GM15510 (cell line): ENCODE results near the gene KHDC4.
A peak's percentile ranks its signal among the peaks of the same experiment; 100 is the strongest.

Experiments
- POLR2A ChIP-seq: IDR thresholded peaks from 3 replicates; pipeline ENCODE4 v1.6.1; 2011; ENCODE audit warnings: borderline replicate concordance; ENCODE audit not compliant: insufficient read length; ENCODE audit errors: extremely low read depth

Gene KHDC4

DNA sequence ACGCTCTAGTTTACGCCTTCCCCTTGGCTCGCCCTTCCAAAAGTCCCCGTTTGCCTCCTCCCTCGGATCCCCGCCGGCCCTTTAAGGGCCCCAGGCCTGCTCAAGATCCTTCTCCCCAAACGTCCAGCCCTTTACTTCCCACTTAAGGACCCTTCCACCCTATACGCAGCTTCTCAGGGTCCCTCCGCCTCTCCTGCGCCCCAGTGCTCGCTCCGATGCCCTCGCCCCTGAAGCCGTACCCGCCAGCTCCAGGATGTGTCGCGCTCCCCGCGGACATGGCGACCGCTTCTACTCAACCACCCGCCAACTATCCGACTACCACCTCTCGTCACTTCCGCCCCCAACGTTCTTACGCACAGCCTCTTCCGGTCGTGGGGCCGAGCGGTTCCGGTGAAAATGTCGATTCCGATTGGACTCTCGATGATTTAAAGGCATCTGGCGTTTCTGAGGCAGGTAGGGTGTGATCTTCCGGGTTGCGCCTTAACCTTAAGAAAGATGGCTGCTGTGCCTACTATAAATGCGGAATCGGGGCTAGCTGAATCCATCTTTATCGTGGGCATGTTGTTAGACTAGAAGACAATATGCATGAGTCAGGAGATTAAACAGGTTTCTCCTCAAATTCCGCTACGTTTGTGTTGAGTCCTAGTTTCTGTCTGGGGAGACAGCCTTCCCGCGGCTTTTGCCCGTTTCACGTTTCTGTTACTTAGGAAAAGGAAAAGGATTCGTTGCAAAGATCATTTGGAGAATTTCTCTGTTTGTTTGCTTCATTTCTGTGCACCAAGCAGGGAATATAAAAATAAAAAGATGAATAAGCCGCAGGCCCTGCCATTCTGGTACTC, at the start of gene KHDC4:
TSS of gene KHDC4 (minus strand) at position 317 of the 839 bp plus-strand sequence. CDS start at position 277, 40 bp downstream.
- peak; percentile 95 for TF ChIP-seq POLR2A

DNA sequence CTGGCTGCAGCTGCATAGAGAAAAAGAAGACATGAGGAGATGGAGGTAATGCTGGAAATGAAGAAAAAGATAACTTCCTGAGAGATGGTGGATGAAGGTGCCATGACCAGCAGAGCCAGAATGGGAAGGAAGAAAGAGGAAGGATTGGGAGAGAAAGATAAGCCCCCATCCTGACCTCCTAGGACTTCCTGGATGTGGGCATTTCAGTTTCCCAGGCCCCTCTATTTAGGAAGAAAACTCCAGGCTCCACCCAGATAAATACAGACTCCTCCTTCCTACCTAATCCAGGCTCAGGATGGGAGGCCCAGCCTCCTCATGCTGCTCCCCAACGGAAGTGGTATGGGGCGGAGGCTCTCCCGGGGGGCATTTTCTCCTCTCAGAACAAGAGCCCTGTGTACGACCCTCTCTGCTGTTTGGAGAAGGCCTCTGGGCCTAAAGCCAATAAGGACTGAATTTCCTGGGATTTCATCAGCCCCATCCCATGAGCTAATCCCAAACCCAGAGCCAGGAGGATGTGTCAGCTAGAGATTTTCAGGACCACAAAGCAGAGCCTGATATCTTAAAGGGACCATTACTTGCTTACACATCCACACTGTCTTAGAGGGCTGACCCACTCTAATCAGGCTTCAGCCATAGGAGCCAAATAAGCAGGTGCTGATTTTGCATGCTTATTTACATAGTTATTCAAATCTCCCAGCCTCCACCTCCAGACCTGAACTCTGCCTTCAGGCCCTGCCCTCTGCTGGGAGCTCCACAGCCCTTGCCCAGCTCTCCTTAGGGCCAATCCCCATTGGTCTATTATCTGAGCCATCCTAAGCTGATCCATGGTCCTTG, 49.2 kb upstream of the KHDC4 start:
- TF ChIP-seq POLR2A, result peak; percentile 27

DNA sequence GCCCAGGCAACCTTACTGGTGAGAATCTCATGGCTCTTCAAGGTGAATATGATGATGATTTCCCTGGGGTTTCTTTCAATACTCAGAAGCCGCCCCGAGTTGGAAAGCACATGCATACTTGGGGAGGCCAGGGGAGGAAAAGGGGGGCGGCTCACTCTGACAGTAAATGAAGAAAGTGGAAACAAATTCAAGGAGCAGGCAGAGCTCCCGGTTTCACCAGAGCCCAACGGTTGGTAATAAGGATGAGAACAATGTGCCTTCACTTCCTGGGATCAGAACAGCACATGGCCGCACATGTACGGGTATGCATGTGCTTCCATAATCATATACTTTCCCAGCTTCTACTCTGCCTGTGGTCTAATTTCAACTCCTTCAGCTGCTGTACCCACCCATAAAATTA, 47.9 kb upstream of the KHDC4 start:
- no peak for TF ChIP-seq POLR2A

DNA sequence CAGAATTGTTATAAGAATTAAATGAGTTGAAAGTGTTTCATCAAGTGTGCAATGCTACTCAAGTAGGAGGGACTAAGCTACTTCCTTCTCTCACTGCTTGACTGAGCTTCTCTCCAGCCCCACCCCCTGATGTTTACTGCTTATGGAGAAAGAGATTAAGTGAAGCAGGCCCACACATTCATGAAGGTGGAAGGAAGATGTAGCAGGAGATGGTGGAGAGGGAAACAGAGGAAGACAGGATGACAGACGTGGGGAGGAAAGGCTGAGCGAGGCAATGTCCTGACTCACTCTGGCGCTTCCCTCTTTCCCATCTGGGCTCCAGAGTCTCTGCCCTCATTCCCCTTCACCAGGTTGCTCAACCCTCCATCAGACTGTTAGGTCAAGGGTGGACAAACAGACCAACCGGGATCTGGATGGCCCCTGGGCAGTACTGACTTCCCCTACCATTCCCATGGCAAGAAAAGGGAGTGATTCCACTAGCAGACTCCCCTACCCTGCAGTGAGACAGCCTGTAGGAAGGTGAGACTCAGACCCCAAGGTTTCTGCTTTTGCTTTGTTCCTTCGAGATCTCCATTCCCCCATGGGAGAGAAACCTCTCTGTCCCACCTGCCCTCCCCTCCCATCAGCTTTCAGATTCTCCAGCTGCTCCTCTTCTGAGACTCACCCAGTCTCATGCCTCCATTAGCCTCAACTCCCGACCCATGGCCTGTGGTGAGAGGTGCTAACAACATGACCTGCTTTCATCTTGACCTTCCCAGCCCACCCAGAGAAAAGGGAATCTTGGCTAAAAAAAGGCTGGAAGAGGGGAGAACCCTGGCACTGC, 47.3 kb upstream of the KHDC4 start:
- TF ChIP-seq POLR2A, result peak; percentile 24

DNA sequence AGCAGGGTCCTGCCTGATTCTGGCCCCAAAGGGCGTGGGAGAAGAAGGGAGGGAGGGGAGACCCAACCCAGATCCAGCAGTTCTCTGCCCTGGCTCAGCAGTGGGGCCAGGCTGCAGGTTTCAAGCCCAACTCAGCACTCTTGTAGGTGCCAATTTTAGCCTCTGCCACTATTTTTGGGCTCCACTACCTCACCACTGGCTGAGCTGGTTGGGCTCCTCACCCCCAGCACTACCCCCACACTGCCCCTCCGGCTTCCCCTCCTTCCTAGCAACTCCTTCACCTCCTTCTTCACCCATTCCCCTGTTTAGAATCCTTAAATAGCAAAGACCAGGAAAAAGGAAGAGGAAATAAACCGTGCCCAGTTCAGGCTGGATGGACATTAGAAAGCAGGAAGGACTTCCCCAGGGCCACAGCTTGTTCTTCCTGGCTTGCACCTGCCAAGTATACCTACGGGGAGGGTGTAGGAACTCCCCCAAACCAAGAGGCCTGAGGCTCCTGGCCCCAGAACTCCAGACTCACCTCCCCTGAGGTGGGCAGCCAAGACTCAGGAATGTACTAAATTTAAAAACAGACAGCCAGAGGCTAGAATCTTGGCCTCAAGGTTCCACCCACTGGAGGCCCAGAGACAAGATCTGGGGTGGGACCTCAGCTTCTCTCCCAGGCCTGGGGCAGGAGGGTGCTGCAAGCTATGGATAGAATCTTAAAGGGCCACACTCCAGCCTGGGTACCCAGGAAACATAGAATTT, 45.6 kb upstream of the KHDC4 start:
- peak; percentile 19 for TF ChIP-seq POLR2A

DNA sequence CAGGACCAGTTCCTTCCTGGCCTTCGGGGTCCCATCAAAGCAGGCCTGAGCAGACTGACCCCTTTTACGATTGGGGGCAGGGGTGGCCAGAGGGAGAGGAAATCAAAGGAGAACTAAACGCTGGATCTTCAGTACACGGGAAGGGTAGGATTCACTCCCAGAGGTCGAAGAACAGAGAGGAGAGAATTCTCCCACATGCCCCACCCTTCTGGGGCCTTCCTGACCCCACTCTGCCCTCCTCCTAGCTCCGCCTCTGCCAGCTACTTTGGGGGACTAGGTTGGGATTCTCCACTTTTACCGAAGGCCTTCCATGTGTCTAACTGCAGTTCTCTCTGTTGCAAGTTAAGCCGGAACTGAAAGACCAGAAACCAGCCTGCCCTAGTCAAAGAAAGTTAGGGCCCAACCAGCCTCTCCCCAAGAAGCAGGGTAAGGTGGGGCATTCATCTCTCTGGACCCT, 44.8 kb upstream of the KHDC4 start:
- TF ChIP-seq POLR2A, result no peak

DNA sequence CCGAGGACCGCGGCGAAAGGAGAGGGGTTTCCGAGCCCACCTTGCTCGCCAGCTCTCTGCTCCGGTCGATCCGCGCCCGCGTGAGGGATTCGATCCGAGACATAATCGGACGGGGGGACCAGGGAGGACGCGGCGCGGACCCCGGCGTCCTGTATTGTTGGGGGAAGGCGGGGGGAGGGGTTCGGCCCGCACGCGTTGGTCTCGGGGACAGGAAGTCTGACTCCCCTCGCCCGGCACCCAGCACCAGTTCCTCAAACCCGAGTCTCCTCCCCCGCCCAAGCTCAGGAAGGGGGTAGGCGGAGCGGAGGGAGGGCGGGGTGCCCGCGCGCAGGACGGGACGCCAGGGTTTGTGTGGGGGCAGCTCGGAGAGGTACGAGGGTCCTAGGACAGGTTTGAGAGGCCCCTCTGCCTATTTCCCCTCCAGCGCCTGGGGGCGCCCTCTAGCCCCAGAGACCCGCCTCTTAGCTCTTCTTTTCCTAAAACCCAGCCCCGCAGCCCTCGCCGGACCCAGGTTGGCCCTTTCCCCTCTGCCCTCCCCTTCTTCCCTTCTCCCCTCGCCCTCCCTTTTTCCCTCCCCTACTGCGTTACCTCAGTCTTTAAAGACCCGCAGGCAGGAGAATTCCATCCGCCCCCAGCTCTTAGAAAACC, 44.2 kb upstream of the KHDC4 start, which contains the start of gene ARHGEF2:
TSS of gene ARHGEF2 (minus strand) at position 223 of the 648 bp plus-strand sequence. CDS start at position 103, 120 bp downstream.
- peak; percentile 82 for TF ChIP-seq POLR2A

DNA sequence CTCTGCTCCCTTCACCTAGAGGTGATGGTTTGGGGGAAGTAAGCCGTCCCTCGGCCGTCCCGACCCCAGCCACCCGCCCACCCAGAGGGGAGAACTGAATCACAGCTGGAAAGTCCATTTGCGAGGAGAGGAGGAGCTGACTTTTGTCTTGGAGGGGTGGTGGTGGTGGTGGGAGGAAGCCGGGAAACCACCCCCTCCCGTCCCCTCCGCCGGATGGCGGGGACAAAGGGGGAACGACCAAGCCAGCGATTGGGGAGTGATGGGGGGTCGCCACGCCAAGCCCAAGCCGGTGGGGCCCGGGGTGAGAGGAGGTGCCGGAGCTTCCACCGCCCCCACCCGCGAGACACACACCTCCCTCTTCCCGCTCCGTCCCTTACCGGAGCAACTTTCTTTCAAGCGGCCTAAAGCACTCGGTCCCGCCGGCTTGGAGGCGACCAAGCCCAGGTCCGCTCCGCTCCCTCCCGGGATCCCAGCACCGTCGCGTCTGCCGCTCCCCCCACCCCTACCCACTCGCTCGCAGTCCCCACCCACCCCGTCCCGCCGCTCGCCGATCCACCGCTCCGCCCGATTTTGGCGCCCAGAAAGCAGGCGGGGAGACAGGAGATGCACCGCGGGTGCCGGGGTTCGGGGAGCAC, 43.6 kb upstream of the KHDC4 start:
- no peak for TF ChIP-seq POLR2A

DNA sequence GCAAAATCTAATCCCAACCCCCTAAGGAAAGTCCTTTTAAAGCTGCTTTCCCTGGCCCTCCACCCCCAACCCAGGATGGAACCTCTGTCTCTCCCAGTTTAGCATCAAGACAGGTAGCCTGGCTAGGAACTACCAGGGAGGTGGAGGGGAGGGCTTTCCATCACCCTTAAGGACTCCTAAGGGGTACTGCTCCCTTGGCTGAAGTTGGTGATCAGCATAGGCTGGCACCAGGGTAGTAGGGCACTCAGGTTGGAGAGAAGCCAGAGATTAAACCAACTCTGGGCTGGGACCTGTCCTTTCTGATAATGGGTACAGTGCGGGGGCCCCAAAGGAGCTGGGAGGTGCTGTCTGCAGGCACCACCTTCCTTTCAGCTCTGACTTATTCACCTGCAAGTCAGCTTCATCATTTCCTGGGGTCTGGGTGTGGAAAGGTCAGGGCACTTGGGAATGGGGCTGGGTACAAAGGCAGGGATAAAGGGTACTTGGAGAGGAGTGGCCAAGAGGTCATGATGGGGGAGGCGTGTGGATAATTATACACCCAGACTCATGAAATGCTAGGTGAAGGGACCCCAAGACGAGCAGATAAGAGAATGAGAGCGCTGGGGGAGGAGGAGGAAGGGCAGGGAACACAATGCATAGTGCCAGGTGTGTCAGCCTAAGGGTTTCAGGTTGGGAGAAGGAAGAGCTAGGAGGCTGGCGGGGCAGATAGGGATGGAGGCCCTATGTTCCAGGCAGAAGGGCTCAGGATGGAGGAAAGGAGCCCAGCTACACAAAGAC, 42.9 kb upstream of the KHDC4 start:
- TF ChIP-seq POLR2A, result no peak

DNA sequence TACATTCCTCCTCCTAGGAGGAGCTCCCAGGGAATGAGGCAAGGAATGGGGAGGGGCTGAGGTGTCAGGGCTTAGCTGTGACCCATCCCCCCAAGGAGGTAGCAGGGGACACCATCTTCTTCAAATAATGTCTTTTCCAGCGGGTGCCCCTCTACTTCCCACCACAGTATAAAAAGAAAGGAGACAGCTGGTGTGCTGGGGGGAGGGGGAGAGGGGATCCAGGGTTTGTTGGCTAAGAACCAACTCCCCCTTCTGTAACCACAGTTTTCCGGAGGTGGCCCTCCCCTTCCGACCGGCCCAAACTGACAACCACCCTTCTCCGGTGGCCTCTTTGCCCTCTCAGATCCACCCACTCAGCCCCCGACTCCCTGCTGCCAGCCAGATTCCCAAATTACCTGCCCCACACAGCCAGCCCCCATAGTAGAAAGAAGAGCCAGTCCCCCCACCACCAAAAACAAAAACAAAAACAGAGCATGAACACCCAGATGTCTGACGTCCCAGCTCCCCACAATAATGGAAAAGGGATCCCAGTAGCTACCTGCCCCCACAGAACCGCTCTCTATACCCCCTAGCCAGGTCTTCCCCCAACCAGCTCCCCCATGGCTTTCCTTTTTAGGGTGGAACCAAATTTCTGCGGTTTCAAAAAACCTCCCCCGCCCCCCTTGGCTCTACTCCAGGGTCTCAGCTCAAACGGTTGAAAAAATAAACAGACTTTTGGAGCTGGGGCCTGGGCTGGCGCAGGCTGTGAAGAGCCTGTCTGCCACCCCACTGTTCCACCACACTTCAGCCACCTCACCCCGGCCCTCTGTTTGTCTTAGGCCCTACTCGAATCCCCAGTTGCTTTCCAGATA, 42.1 kb upstream of the KHDC4 start:
- no peak for TF ChIP-seq POLR2A

DNA sequence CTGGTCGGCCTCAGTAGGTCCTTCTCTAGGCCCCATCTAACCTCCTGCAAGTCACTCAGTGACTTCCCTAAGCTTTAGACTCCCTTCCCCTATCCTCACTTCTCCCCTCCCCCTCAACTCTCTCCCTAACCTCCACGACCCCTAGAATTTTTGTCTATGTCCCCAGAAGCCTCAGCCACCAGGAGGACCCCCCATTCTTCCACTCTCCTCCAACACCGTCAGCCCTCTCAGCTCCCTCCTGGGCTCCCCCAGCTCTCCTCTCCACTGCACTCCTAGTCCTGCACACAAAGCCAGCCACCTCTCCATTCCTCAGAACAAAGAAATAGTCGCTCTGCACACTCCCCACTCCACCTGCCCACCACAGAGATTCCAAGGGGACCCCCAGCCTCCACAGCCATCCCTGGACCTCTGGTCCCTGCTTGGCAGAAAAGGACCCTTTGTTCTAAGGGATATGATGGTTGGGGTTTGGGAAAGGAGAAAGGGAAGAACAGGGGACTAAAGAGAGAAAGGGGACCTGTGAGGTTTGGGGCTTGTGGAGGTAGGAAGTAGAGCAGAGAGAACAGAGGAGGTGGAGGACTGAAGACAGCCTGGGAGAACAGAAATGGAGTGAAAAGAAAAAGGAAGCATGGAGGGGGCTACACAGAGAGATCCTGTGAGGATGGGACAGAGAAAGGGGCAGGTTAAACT, 41.3 kb upstream of the KHDC4 start:
- TF ChIP-seq POLR2A, result no peak
